Measurements from ENCODE around the gene LMCD1. TPM values are rescaled to one million over a fixed set of nuclear protein-coding genes. Genes with fewer than 3 reads are reported as not detected.

The LMCD1 gene
- total RNA-seq, 1 experiment from 2014 or later: 18.1 TPM

DNA sequence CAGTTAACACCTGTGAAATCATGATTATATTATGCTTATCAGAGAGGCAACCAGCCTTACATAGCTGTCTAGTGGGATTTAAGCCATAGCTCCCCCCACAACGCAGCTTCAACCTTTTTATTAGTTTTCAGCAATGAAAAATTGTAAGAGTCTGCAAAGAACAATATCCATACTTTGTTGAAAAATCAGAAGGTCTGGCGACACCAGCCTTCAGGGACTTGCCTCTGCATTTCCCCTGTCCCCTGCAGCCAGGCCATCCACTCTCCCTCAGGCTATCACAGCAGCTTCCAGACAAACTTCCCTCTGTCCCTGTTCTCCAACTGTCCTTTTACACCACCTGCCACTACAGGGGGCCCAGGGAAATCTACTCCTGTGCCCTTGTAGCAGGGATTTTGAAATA is 83.0 kb downstream of the LMCD1 start:
- DNase-seq (ENCODE audit: low read depth): no peak

DNA sequence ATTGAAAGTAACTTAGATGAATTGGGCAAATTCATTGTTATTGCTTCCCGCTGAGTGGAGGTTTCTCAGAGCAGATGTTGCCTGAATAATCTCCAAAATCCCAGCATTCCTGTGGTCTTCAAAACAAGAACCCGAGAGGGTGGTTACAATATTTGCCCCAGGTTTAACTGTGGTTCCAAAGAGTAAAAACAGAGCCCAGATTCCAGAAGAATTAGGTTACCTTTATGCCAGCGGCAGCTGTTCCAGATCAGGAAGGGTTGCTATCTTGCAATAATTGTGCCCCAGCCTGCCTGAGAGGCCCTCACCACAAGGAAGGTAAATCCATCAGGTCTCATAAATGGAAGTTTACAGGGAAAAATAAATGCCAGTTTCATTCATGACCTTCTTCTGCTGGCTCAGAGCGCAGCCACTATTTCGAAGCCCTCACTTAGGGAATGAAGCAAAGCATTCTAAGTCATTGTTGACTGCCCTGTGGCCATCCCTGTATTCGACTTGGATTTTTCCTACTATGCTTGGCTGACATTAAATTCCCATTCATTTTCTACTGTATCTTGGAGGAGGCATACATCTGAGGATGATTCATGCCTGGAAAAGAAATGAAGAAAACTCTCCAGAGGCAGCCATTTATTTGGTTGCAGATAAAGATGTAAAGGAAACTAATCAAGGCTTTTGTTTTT is 88.4 kb downstream of the LMCD1 start:
- DNase-seq (ENCODE audit: low read depth): peak; percentile 57

DNA sequence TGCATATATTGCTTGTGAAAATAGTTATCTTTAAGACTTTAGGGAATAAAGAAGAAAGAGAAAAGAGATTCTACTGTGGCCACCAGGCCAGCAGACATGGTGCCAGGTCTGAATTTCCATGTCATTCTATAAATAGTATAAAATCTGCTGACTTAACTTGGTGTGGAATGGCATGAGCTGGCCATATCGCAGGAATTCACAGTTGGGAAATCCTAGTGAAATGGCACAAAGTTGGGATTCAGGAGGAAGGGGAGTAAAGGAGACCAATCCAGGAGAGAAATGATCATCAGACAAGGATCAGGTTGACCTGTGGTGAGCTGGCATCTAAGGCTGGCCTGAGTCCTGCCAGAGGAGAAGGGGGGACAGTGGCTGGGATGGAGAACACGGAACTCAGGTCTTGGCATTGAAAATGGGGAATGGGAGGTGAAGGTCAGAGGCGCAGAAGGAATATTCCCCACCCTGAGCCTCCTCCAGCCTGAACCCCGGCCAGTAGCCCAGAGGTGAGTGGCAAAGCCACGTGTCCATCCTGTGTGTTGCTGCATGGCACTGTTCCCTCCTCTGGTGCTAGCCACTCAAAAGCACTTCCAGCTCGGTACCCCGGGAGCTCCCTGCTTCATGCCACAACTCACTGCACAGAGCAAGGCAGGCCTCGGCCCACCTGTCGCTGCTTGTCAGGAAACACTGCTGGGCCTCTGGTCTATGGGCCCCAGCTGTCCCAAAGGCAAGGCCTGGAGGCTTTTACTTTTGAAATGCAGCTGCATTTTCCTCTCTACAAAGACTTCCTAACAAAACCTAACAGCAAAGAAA is 91.6 kb downstream of the LMCD1 start:
- DNase-seq (ENCODE audit: low read depth): no peak

DNA sequence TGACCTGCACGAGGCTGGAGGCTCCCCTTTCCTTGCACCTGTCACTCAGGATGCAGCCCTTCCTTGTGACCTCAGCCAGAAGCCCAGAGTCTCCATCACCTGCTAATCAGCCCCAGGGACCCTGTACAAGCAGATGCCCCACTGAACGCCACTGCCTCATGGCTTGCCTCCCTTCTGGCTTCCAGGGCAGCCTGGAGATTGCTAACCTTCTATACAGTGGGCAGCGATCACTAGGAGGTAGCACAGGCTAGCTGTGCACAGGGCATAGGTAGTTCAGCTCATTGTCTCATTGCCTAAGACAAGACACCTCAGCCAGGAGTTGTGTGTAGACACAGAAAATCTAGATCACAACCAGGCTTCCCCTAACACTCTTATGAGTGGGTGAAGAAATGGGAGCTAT is 93.6 kb downstream of the LMCD1 start:
- DNase-seq (ENCODE audit: low read depth): no peak

DNA sequence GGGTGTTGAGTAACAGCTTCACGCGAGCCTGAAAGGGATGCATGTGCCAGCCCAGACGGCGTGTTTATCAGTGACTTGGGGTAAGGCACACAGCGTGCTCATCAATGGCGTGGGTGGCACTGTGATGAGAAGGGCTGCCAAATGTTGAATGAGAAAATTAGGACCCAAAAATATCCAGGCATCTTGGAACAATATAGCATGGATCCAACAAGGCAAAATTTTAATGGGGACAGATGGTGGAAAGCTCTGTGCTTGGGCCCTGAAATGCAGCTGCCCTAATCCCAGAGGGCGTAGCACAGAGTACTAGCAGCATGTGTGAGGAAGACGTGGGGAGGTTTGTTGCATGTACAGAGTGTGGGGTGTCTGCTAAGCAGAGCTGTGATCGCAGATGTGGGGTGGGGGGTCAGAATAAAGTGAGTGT is 94.1 kb downstream of the LMCD1 start:
- no peak for DNase-seq (ENCODE audit: low read depth)

DNA sequence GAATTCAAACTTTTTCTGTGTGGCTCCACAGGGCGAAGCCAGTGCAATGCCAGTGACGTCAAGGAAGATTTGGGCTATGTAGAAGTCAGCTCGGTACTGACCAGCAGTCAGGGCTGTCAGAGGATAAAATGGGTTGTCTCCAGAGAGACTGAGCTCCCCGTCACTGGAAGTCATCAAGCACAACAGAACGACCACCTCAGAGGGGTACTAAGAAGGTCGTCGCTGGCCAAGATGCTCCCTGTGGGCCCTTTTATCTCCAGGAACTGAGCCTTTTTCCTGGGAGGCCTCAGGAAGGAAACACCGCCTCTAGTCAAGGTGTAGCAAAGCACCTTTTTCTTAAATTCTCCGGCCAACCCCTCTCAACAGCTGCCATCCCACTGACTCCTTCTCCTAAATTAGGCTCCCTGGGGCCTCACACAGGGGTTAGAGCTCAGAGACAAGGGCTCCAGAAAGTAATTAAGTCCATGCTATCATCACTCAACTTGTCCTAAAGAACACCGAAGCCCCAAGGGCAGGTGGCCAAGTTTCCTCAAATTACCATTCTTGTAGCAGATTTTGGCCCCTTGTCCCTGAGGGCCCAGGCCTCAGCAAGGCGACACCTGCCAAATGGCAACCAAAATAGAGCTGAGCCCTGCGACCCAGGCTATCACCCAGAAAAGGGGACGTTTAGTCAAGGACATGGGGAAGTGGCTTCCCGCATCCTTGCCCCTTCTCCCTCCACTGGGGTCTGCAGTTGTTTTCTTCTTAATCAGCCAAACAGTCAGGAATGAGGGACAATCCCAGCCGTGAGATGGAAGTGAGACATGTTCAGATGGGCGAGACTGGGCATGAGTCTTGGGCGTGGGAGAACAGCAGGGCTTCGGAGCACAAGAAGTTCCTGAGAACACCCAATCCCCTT is 94.9 kb downstream of the LMCD1 start:
- no peak for DNase-seq (ENCODE audit: low read depth)

DNA sequence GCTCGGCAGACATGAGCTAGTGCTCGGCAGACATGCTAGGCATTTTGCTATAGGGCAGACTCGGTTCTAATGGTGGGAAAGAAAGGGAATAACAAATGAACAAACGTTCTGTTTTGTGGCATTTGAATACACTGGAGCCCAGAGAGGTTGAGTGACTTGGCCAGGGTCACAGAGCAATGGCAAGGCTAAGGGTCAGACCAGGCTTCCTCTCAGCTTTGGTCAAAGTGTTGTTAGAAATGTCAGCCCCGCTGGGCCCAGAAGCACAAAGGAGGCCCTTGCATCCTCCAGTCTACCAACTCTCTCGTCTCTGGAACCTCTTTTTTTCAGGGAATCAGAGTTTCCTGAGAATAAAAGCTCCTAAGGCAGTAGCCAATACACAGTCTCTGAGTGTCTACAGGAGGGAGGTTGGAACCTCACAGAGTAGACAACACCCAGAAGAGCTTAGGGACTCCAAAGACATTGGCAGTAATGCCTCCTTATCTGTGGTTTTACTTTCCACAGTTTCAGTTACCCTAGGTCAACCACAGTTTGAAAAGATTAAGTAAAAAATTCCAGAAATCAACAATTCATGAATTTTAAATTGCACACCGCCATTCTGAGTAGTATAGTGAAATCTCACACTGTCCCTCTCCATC is 95.7 kb downstream of the LMCD1 start:
- DNase-seq (ENCODE audit: low read depth): no peak

DNA sequence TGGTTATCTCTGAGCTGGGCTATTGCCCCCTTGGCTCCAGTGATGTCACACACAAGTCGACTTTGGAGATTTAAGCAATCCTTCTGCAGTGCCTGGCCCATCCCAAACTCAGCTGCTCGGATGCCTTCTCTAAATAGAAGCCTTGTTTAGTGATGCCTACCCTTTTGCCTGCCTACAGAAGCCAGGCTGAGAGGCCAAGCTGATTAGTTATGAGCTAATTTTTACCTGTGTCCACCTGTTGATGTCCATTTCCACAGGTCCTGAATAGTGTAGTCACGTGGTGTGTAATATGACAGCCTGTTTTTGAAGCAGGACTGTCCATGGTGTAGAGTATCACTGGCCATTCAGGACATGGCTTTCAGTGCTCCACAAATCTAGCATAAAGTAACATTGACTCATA is 97.5 kb downstream of the LMCD1 start:
- no peak for DNase-seq (ENCODE audit: low read depth)

DNA sequence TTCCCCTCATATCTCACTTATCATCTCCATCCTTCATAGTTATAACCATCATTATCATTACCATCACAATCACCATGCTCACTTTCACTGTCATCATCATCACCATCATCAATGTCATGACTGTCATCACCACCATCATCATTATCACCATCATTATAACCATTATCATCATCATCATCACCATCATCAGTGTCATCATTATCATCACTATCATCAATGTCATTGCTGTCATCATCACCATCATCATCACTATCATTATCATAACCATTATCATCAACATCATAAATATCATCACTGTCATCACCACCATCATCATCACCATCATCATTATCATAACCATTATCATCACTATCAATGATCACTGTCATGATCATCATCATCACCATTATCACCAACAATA is 98.8 kb downstream of the LMCD1 start:
- DNase-seq (ENCODE audit: low read depth): no peak

DNA sequence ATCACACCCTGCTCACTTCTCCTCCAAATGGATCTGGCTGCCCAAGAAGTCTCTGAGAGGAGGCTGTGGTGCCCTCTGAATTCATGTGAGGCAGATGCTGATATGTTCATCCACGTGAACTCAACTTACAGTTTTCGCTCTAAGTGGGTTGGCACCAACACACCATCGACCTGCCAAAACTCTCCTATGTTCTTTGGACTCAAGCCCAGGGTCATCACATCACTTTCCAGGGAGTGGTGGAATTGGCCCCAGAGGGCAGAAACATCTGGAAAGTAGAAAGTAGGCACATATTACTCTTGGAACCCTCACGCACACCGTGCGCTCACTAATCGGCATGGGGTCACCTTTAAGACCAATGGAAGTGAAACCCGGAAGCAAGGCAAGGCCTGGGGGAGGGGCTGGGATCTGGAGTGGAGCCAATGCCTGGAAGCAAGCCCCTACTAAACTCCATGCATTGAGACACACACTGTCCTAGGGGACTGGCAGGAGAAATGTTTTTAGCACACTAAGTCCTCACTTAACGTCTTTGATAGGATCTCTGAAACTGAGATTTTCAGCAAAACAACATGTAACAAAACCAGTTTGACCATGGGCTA is 101.6 kb downstream of the LMCD1 start:
- no peak for DNase-seq (ENCODE audit: low read depth)

DNA sequence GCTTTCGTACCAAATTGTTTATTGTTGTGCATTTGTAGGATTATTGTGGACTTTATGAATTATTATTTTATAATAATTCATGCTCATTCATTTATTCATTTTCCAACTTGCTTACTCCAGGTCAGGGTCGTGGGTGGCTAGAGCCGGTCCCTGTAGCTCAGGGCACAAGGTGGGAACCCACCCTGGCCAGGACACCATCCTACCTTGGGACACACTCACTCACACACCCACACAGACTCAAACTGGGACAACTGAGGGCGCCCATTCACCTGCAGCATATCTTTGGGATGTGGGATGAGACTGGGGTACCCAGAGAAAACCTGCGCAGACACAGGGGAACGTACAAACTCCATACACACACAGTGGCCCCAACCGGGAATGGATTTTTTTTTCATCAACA is 102.4 kb downstream of the LMCD1 start:
- no peak for DNase-seq (ENCODE audit: low read depth)

DNA sequence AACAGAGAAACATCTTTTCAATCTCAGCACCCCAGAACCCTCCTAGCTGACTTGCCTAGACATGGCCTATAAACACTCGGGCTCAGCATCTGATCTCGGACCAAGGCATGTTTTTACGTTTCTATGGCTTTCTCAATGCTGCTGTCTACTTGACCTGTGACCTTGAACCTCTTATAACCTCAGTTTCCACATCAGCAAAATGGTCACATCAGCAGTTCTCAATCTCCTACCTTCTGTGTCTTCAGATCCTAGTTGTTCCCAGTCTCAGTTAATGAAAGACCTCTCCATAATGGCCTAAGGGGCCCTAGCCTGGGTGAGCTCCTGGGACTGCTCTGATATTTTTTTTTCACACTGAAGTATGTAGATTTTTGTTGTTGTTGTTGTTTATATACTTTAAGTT is 103.4 kb downstream of the LMCD1 start:
- DNase-seq (ENCODE audit: low read depth): no peak

DNA sequence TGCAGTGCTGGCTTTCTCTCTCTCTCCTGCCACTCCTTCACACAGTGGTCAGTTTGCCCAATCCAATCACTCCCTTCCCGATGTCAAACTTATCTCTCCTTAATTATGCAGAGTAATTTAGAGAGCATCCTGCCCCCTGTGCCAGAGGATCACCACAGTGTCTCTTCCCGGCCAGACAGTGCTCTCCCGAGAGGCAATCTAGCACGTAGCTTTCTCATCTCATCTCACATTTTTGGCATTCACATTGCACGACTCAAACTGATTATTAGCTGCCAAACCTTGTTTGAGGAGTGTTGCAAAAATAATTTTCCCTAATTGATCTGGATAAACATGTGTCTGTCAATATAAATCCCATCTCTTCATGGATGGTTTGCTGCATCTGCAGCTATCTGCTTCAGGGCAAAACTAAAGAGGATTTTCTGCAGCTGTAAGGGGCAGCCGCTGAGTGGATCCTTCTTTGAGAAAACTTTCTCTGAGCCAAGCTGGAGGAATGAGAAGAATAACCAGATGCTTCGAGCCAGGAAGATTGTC is 105.1 kb downstream of the LMCD1 start:
- no peak for DNase-seq (ENCODE audit: low read depth)

DNA sequence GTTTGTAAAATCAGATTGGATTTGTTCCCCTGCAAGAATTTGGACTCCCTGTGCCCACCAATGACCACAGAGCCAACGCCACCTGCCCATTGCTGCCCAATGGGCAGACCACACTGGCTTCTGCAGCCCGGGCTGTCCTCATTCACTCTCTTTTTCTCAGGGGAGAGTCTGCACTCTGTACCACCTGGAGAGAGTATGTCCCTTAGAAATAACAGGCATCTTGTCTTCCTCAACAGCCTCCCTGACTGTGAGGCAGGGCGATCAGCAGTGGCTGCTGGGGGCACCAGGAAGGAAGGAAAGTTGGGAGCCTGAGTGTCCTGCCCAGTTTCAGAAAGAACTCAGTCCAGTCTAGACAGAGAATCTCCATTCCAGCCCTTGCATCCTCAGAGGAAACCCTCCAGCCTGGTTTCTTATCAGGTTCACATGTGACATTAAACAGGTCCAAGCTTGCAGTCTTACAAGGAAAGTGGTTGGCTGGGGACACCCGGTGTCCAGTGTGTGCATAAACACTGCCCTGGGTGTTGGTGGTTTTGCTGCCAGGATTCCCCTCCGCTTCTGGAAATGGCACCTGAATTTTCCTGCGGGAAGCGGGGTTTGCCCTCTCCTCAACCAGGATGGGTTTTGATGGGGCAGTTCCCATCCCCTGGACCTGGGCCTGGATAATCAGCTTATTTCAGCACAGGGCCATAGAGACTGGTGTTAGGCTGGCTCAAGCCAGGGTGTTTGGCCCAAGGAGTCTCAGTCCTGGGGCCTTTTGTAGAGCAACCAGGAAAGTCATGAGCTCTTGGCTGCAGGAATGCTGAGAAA is 105.8 kb downstream of the LMCD1 start:
- peak; percentile 63 for DNase-seq (ENCODE audit: low read depth)

DNA sequence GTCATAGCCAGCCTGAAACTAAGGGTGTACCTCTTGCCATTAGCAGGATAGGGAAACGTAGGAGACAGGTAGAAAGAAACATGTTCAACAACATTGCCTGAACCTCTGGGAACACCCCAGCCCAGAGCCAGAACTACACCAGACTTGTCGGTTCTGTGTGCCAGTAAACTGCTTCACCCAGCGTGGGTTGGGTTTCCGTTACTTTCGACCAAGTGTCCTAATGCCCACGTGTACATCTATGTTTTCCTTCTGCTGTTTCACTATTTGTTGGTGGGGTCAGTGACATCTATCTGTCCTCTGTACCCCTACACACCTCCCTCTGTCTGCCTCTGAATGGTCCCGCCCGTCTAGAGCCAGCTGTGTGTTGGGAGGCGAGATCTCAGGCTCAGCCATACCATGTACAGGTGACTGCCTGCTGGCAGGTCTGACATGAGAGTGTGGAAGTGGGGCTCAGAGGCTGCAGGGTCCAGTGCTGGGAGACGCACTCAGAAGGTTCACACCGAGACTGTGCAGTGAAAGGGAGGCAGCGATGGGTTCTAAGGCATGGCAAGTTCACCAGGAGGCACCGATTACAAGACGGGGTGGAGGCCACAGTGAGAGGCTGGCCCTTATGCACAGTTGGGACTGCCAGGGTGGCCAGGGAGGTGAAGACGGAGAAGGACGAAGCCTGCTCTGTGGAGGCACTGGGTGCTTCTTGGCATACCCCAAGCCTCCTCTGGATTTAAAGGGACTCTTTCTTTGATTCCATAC is 106.6 kb downstream of the LMCD1 start:
- no peak for DNase-seq (ENCODE audit: low read depth)

DNA sequence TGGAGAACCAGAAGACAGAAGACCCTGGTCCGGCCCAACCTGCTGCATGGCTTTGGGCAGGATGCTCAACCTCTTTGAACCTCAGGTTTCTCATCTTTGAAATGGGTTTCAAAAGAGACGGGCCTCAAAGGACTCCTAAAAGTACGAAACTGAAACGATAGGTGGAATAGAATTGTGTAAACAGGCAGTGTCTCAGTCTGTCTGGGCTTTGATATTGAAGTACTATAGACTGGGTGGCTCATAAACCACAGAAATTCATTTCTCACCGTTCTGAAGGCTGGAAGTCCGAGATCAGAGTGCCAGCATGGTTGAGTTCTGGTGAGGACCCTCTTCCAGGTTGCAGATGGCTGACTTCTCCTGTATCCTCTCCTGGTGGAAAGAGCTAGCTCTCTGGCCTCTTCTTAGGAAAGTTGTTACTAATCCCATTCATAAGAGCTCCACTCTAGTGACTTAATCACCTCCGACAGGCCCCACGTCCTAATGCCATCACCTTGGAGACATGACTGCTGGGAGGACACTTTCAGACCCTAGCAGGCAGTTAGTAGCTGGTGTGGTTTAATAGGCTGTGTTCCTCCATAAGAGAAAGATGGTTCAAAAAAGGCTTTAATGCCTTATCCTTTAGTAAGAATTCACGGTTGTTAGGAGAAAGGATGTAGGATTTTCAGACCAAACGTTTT is 107.3 kb downstream of the LMCD1 start:
- no peak for DNase-seq (ENCODE audit: low read depth)

DNA sequence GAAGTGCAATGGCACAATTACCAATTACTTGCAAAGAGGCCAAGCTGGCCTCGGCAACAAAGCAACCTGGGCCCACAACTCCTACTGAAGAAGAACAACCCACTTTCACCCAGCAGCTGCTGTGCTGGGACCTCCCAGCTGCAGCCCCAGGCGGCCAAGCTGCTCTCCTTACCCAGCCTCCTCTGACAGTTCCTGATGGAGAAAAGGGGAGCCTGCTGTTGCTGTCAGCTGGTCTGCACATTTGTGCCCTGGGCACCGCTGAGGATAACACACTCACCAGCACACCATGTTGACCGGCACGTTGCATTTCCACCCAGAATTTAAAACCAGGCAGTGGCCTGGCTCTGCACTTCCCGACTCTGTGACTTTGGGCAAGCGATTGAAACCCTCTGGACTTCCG is 109.3 kb downstream of the LMCD1 start:
- DNase-seq (ENCODE audit: low read depth): no peak

DNA sequence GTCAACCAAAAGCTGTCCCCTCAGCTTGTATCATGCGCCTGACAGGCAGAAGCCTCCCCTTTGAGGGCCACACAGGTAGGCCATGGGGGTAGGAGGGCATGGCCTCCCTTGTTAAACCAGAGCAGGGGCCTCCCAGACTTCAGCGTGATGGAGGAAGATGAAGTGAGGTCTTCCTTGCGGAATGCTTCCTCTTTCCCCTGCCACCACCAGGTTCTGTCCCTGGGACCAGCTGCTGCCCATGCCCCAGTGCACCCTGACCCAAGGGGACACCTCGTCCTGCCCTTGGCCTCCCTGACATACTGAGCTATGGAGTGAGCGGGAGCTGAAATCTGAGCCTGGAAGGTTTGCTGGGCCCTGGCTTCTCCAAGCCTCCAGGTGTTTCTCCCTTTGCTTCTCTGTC is 116.3 kb downstream of the LMCD1 start:
- DNase-seq (ENCODE audit: low read depth): no peak

DNA sequence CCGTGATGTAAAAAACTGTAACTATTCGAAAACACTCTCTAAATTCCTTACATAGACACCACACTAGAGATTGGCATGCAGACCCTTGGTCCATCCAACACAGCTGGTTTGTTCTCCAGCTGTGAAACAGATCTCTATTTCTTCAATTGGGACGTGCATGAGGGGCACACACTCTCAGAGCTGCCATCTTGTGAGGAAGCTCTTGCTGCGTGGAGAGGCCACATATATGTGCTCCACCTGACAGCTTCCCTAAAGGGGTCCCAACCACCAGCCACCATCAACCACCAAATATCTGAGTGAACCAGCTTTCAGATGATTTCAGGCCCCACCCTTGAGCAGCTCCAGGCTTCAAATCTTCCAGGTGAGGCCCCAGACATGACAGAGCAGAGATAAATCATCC is 117.3 kb downstream of the LMCD1 start:
- DNase-seq (ENCODE audit: low read depth): no peak

Data from M059J (cell line).